Upper lobe of left lung (tissue), 6 donors: ENCODE results near the gene FBRSL1. TPM values are rescaled to one million over a fixed set of nuclear protein-coding genes. Genes with fewer than 3 reads are reported as not detected.

Experiments
- ATAC-seq, 2 donors: fragments of 200-7000 bp; cut with Tn5 transposase; one replicate each; pipeline ENCODE4 v1.9.1; 2022; ENCODE audit warnings: mild to moderate bottlenecking in 2 of 2, moderate library complexity in 2 of 2; ENCODE audit not compliant: low FRiP score in 2 of 2
- DNase-seq, 2 donors: peaks; one replicate each; pipeline ENCODE4 v3.0.0-alpha.2; 2019 to 2020
- H3K27ac ChIP-seq, 4 donors: fragments of 200-600 bp; sonication (generic); one replicate each; pipeline ENCODE4 v1.5.1; 2016 to 2019
- H3K27me3 ChIP-seq, 4 donors: fragments of 200-600 bp; sonication (generic); one replicate each; pipeline ENCODE4 v1.5.1; 2017 to 2019
- H3K36me3 ChIP-seq, 4 donors: fragments of 200-600 bp; sonication (generic); one replicate each; pipeline ENCODE4 v1.5.1; 2016 to 2019
- H3K4me1 ChIP-seq, 4 donors: fragments of 200-600 bp; sonication (generic); one replicate each; pipeline ENCODE4 v1.5.1; 2018 to 2019
- H3K4me3 ChIP-seq, 4 donors: fragments of 200-600 bp; sonication (generic); one replicate each; pipeline ENCODE4 v1.5.1; 2017 to 2019; ENCODE audit warnings: mild to moderate bottlenecking in 2 of 4, moderate library complexity in 1 of 4
- H3K9me3 ChIP-seq, 4 donors: fragments of 200-600 bp; sonication (generic); one replicate each; pipeline ENCODE4 v1.5.1; 2018 to 2019
- CTCF ChIP-seq, 6 experiments: fragments of 450-650 bp in 4 of 6; fragments of 200-600 bp in 2 of 6; sonication (generic) in 2 of 6; IDR thresholded peaks; one replicate each; pipeline ENCODE4 v1.5.1; 2016 to 2019; ENCODE audit warnings: antibody characterized with exemption in 6 of 6
- EP300 ChIP-seq, 4 donors: sonication (generic); formaldehyde crosslinking; IDR thresholded peaks; one replicate each; pipeline ENCODE4 v1.5.1; 2017; ENCODE audit warnings: antibody characterized with exemption in 4 of 4, control low read depth in 2 of 4
- POLR2A ChIP-seq, 4 donors: fragments of 450-650 bp; IDR thresholded peaks; one replicate each; pipeline ENCODE4 v1.5.1; 2016 to 2017; ENCODE audit warnings: antibody characterized with exemption in 4 of 4, mild to moderate bottlenecking in 2 of 4
- POLR2AphosphoS5 ChIP-seq, 2 donors: sonication (generic); formaldehyde crosslinking; IDR thresholded peaks; one replicate each; pipeline ENCODE4 v1.5.1; 2017; ENCODE audit warnings: antibody characterized with exemption in 2 of 2
- WGBS, 2 donors: methylation state at CpG; one replicate each; pipeline ENCODE4 v1.1.5; 2017 to 2018; 5-methylcytosine and 5-hydroxymethylcytosine counted together
- total RNA-seq, 6 donors: library from RNA; depleted of rRNA in 4 of 6; stranded (reverse); fragments of >200 nt in 4 of 6; gene quantifications; one replicate each; pipeline versions ENCODE4 v1.1.0 to v1.2.1, GENCODE V29; 2016 to 2021
- donor health status: DM: no; HTN: no; CAD: no; lungs with moderate emphysema.
- donor health status: DM: no; HTN: yes; CAD: no; lungs with severe emphysema.

The FBRSL1 gene
- total RNA-seq, 6 donors from 2014 or later, result 16.0 to 53.0 (median 44.1) TPM

GRCh38 chr12:132560364-132560613, 70.3 kb downstream of the FBRSL1 start:
- WGBS, 2 donors, result no CpG with 5 or more reads among the region's 36 CpGs
- H3K27me3 ChIP-seq, result no peaks in the 10 kb centered on the region
- peak overlapping the region; percentile 55 to 87 (median 72) for H3K4me3 ChIP-seq
- no peak overlapping the region for H3K27ac ChIP-seq
- no peak for TF ChIP-seq EP300 (IDR thresholded peaks at IDR 0.05)
- no peak for TF ChIP-seq CTCF (IDR thresholded peaks at IDR 0.05)
- no peak for TF ChIP-seq POLR2AphosphoS5 (IDR thresholded peaks at IDR 0.05)
- no peak for TF ChIP-seq POLR2A (IDR thresholded peaks at IDR 0.05)
- ATAC-seq, result peak in 1 of 2 donors; percentile 3
- DNase-seq, result peak in 1 of 2 donors; percentile 89
- H3K4me1 ChIP-seq, result peaks cover 21 to 30% (median 24%) of the 10 kb centered on the region in 4 donors
- no peaks in the 10 kb centered on the region for H3K9me3 ChIP-seq
- H3K36me3 ChIP-seq, result peaks cover 0 to 3% (median under 1%) of the 10 kb centered on the region in 4 donors

- WGBS, 2 donors, result 0 to 3% methylated on average over 5 to 29 of the region's 49 CpGs
- Histone ChIP-seq H3K27ac (no peak overlapping the region), H3K4me3 (peak overlapping the region; percentile 55 to 87 (median 72)), H3K4me1 (peaks cover 21 to 30% (median 24%) of the 10 kb centered on the region in 4 donors), H3K36me3 (peaks cover 0 to 7% (median 2%) of the 10 kb centered on the region in 4 donors), H3K27me3 (no peaks in the 10 kb centered on the region), H3K9me3 (no peaks in the 10 kb centered on the region)
- ATAC-seq, result peak; percentile 32 to 50
- TF ChIP-seq POLR2A (IDR thresholded peaks at IDR 0.05), result no peak
- TF ChIP-seq CTCF (IDR thresholded peaks at IDR 0.05), result peak; percentile 56 to 69 (median 64)
- no peak for TF ChIP-seq POLR2AphosphoS5 (IDR thresholded peaks at IDR 0.05)
- TF ChIP-seq EP300 (IDR thresholded peaks at IDR 0.05), result no peak
- peak; percentile 46 to 86 for DNase-seq
Observed at GRCh38 chr12:132560614-132561426, 70.9 kb downstream of the FBRSL1 start.

Other genes starting within 250 kb of the FBRSL1 start
- under 1 TPM in 1 of 6 donors, not detected in 5; 0.26 TPM for gene GALNT9, start 160.6 kb upstream of the FBRSL1 start, total RNA-seq
- gene LRCOL1, start 120.4 kb downstream of the FBRSL1 start, total RNA-seq, result 1 to 10 TPM in 1 of 6 donors, under 1 TPM in 1, not detected in 4; 0.92 to 3.7 TPM
- gene P2RX2, start 128.6 kb downstream of the FBRSL1 start, total RNA-seq, result 1 to 10 TPM in 2 of 6 donors, under 1 TPM in 2, not detected in 2; 0.27 to 4.4 (median 1.00) TPM
- 100 to 1,000 TPM in 1 of 6 donors, 10 to 100 TPM in 5; 16.6 to 228 (median 26.2) TPM for gene POLE, start 197.2 kb downstream of the FBRSL1 start, total RNA-seq
- 10 to 100 TPM; 16.8 to 41.7 (median 20.9) TPM for gene PXMP2, start 197.4 kb downstream of the FBRSL1 start, total RNA-seq
- 10 to 100 TPM; 16.8 to 38.6 (median 23.3) TPM for gene PGAM5, start 220.7 kb downstream of the FBRSL1 start, total RNA-seq